Measurements from ENCODE around the gene MCRIP1.

DNA sequence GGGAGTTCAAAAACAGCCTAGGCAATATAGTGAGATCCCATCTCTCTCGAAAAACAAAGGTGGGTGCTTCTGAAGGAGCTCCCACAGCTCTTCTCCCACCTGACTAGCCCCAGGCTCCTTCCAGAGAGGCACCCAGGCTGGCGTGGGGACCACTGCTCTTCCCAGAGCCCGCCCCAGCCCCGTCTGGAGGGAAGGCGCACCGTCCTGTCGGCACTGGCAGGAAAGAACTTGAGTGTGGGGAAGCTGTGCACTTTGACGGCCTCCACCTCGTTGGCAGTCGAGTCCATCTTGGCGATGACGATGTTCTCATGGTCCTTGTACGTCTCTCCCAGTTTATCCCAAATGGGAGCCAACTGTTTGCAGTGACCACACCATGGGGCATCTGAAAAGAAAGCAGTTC is 12.3 kb upstream of the MCRIP1 start:
- TF ChIP-seq POLR2A (IDR thresholded peaks at IDR 0.05; ENCODE audit: low read length) (no peak), GATA1 (IDR thresholded peaks at IDR 0.05; ENCODE audit: low read depth, low read length) (no peak)
